ENCODE measurements around the gene IZUMO4.

IZUMO4 gene

GRCh38 chr19:2111886-2112285 lies 15.2 kb downstream of the IZUMO4 start:
- H3K4me1 ChIP-seq (ENCODE audit: insufficient read depth, low read length, poor library complexity, severe bottlenecking): no peaks in the 10 kb centered on the region
- H3K27me3 ChIP-seq (ENCODE audit: insufficient read depth, low read length, poor library complexity, severe bottlenecking): no peaks in the 10 kb centered on the region
- no peaks in the 10 kb centered on the region for H3K9me2 ChIP-seq (replicated peaks; ENCODE audit: low read depth, low read length)
- H3K4me3 ChIP-seq (ENCODE audit: low read length, poor library complexity, severe bottlenecking): no peak overlapping the region
- H3K79me2 ChIP-seq (ENCODE audit: insufficient read depth, low read length): no peaks in the 10 kb centered on the region
- H3K36me3 ChIP-seq (ENCODE audit: insufficient read depth, low read length): peaks cover 89% of the 10 kb centered on the region; the same call in 1 of the 2 replicates
- no peaks in the 10 kb centered on the region for H3F3A ChIP-seq (ENCODE audit: low read depth)
- TF ChIP-seq EZH2phosphoT487 (IDR thresholded peaks at IDR 0.05; ENCODE audit: borderline replicate concordance) (no peak), CTCF (conservative IDR thresholded peaks at IDR 0.05; ENCODE audit: low read length) (no peak)
- H2AFZ ChIP-seq (ENCODE audit: low read length): no peak overlapping the region
- no peaks in the 10 kb centered on the region for H3K9me3 ChIP-seq (ENCODE audit: insufficient read depth, low read depth, low read length)
- H4K20me1 ChIP-seq (ENCODE audit: insufficient read depth, low read length, poor library complexity, severe bottlenecking): no peaks in the 10 kb centered on the region
- H3K9ac ChIP-seq (ENCODE audit: low read depth, low read length, poor library complexity, severe bottlenecking): no peak overlapping the region
- no peak overlapping the region for H3K4me2 ChIP-seq (ENCODE audit: low read depth, low read length, poor library complexity, severe bottlenecking)

GRCh38 chr19:2112516-2113320 lies 16.0 kb downstream of the IZUMO4 start:
- H3K4me1 ChIP-seq (ENCODE audit: insufficient read depth, low read length, poor library complexity, severe bottlenecking): no peaks in the 10 kb centered on the region
- no peak for TF ChIP-seq EZH2phosphoT487 (IDR thresholded peaks at IDR 0.05; ENCODE audit: borderline replicate concordance)
- no peak for TF ChIP-seq CTCF (conservative IDR thresholded peaks at IDR 0.05; ENCODE audit: low read length)
- no peak overlapping the region for H2AFZ ChIP-seq (ENCODE audit: low read length)
- H3K9ac ChIP-seq (ENCODE audit: low read depth, low read length, poor library complexity, severe bottlenecking): no peak overlapping the region
- H3K79me2 ChIP-seq (ENCODE audit: insufficient read depth, low read length): no peaks in the 10 kb centered on the region
- H3K4me2 ChIP-seq (ENCODE audit: low read depth, low read length, poor library complexity, severe bottlenecking): no peak overlapping the region
- H3K9me3 ChIP-seq (ENCODE audit: insufficient read depth, low read depth, low read length): no peaks in the 10 kb centered on the region
- no peaks in the 10 kb centered on the region for H3K9me2 ChIP-seq (replicated peaks; ENCODE audit: low read depth, low read length)
- H3K27me3 ChIP-seq (ENCODE audit: insufficient read depth, low read length, poor library complexity, severe bottlenecking): no peaks in the 10 kb centered on the region
- H3K4me3 ChIP-seq (ENCODE audit: low read length, poor library complexity, severe bottlenecking): no peak overlapping the region
- peaks cover 95% of the 10 kb centered on the region; the same call in 1 of the 2 replicates for H3K36me3 ChIP-seq (ENCODE audit: insufficient read depth, low read length)
- no peaks in the 10 kb centered on the region for H3F3A ChIP-seq (ENCODE audit: low read depth)
- H4K20me1 ChIP-seq (ENCODE audit: insufficient read depth, low read length, poor library complexity, severe bottlenecking): no peaks in the 10 kb centered on the region

- Histone ChIP-seq H3K4me3 (ENCODE audit: low read length, poor library complexity, severe bottlenecking) (no peak overlapping the region), H3K4me1 (ENCODE audit: insufficient read depth, low read length, poor library complexity, severe bottlenecking) (no peaks in the 10 kb centered on the region), H3K9me2 (replicated peaks; ENCODE audit: low read depth, low read length) (no peaks in the 10 kb centered on the region), H3F3A (ENCODE audit: low read depth) (no peaks in the 10 kb centered on the region), H3K27me3 (ENCODE audit: insufficient read depth, low read length, poor library complexity, severe bottlenecking) (no peaks in the 10 kb centered on the region), H3K4me2 (ENCODE audit: low read depth, low read length, poor library complexity, severe bottlenecking) (no peak overlapping the region), H4K20me1 (ENCODE audit: insufficient read depth, low read length, poor library complexity, severe bottlenecking) (no peaks in the 10 kb centered on the region), H3K79me2 (ENCODE audit: insufficient read depth, low read length) (no peaks in the 10 kb centered on the region), H3K9ac (ENCODE audit: low read depth, low read length, poor library complexity, severe bottlenecking) (no peak overlapping the region), H2AFZ (ENCODE audit: low read length) (no peak overlapping the region), H3K36me3 (ENCODE audit: insufficient read depth, low read length) (peaks cover 95% of the 10 kb centered on the region; the same call in 1 of the 2 replicates), H3K9me3 (ENCODE audit: insufficient read depth, low read depth, low read length) (no peaks in the 10 kb centered on the region)
- TF ChIP-seq CTCF (conservative IDR thresholded peaks at IDR 0.05; ENCODE audit: low read length) (no peak), EZH2phosphoT487 (IDR thresholded peaks at IDR 0.05; ENCODE audit: borderline replicate concordance) (no peak)
These were observed 16.9 kb downstream of the IZUMO4 start for GRCh38 chr19:2113439-2114211.

Data from Loucy (cell line).